ENCODE results near the gene SDSL. TPM values are rescaled to one million over a fixed set of nuclear protein-coding genes. Genes with fewer than 3 reads are reported as not detected.

The SDSL gene
- total and polyA plus RNA-seq, 2 of the 13 experiments (the other 11 are each of a cell fraction or from before 2014, with no cell fraction given): 1.2 to 1.7 TPM

GRCh38 chr12:113418213-113418879, 3.8 kb upstream of the SDSL start (continued):
- TF ChIP-seq, protein P1, sequence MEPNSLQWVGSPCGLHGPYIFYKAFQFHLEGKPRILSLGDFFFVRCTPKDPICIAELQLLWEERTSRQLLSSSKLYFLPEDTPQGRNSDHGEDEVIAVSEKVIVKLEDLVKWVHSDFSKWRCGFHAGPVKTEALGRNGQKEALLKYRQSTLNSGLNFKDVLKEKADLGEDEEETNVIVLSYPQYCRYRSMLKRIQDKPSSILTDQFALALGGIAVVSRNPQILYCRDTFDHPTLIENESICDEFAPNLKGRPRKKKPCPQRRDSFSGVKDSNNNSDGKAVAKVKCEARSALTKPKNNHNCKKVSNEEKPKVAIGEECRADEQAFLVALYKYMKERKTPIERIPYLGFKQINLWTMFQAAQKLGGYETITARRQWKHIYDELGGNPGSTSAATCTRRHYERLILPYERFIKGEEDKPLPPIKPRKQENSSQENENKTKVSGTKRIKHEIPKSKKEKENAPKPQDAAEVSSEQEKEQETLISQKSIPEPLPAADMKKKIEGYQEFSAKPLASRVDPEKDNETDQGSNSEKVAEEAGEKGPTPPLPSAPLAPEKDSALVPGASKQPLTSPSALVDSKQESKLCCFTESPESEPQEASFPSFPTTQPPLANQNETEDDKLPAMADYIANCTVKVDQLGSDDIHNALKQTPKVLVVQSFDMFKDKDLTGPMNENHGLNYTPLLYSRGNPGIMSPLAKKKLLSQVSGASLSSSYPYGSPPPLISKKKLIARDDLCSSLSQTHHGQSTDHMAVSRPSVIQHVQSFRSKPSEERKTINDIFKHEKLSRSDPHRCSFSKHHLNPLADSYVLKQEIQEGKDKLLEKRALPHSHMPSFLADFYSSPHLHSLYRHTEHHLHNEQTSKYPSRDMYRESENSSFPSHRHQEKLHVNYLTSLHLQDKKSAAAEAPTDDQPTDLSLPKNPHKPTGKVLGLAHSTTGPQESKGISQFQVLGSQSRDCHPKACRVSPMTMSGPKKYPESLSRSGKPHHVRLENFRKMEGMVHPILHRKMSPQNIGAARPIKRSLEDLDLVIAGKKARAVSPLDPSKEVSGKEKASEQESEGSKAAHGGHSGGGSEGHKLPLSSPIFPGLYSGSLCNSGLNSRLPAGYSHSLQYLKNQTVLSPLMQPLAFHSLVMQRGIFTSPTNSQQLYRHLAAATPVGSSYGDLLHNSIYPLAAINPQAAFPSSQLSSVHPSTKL (CRISPR knock-in tag; IDR thresholded peaks at IDR 0.05): peak; percentile 54; the same call in 1 of the 2 replicates
- TF ChIP-seq, protein P2, sequence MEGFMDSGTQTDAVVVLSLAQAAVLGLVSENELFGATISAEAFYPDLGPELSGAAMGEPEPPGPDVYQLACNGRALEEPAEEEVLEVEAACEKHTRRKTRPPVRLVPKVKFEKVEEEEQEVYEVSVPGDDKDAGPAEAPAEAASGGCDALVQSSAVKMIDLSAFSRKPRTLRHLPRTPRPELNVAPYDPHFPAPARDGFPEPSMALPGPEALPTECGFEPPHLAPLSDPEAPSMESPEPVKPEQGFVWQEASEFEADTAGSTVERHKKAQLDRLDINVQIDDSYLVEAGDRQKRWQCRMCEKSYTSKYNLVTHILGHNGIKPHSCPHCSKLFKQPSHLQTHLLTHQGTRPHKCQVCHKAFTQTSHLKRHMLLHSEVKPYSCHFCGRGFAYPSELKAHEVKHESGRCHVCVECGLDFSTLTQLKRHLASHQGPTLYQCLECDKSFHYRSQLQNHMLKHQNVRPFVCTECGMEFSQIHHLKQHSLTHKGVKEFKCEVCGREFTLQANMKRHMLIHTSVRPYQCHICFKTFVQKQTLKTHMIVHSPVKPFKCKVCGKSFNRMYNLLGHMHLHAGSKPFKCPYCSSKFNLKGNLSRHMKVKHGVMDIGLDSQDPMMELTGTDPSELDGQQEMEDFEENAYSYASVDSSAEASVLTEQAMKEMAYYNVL (CRISPR knock-in tag; IDR thresholded peaks at IDR 0.05; ENCODE audit: borderline replicate concordance): no peak
- TF ChIP-seq ZNF703 (CRISPR knock-in tag; IDR thresholded peaks at IDR 0.05; ENCODE audit: borderline replicate concordance) (no peak), RAD51 (IDR thresholded peaks at IDR 0.05; ENCODE audit: borderline replicate concordance) (no peak), ZNF775 (CRISPR knock-in tag; IDR thresholded peaks at IDR 0.05; ENCODE audit: borderline replicate concordance) (no peak), PTBP1 (IDR thresholded peaks at IDR 0.05; ENCODE audit: low read depth, low read length, poor library complexity, severe bottlenecking) (no peak), ZNF7 (CRISPR knock-in tag; IDR thresholded peaks at IDR 0.05) (no peak), ZNF460 (CRISPR knock-in tag; IDR thresholded peaks at IDR 0.05; ENCODE audit: borderline replicate concordance) (no peak), MEIS2 (CRISPR knock-in tag; IDR thresholded peaks at IDR 0.05) (peak; percentile 32; the same call in 1 of the 2 replicates), STAG1 (CRISPR knock-in tag; IDR thresholded peaks at IDR 0.05) (no peak), CHCHD3 (CRISPR knock-in tag; IDR thresholded peaks at IDR 0.05) (no peak), TP53 (CRISPR knock-in tag; conservative IDR thresholded peaks at IDR 0.05) (no peak), ZNF747 (CRISPR knock-in tag; IDR thresholded peaks at IDR 0.05; ENCODE audit: borderline replicate concordance) (no peak), ZNF225 (CRISPR knock-in tag; IDR thresholded peaks at IDR 0.05) (no peak), ZNF878 (CRISPR knock-in tag; IDR thresholded peaks at IDR 0.05) (no peak), ZNF333 (CRISPR knock-in tag; IDR thresholded peaks at IDR 0.05; ENCODE audit: borderline replicate concordance) (no peak), CHD4 (IDR thresholded peaks at IDR 0.05; ENCODE audit: borderline replicate concordance, low read length) (no peak)
- TF ChIP-seq, protein P3, sequence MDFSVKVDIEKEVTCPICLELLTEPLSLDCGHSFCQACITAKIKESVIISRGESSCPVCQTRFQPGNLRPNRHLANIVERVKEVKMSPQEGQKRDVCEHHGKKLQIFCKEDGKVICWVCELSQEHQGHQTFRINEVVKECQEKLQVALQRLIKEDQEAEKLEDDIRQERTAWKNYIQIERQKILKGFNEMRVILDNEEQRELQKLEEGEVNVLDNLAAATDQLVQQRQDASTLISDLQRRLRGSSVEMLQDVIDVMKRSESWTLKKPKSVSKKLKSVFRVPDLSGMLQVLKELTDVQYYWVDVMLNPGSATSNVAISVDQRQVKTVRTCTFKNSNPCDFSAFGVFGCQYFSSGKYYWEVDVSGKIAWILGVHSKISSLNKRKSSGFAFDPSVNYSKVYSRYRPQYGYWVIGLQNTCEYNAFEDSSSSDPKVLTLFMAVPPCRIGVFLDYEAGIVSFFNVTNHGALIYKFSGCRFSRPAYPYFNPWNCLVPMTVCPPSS (IDR thresholded peaks at IDR 0.05): no peak
- TF ChIP-seq, protein P4, sequence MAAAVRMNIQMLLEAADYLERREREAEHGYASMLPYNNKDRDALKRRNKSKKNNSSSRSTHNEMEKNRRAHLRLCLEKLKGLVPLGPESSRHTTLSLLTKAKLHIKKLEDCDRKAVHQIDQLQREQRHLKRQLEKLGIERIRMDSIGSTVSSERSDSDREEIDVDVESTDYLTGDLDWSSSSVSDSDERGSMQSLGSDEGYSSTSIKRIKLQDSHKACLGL (CRISPR knock-in tag; IDR thresholded peaks at IDR 0.05): no peak
